Epithelial cell of esophagus (primary cell): ENCODE measurements around the gene KCNT2.

Experiments used
- DNase-seq: peaks from one replicate; pipeline ENCODE4 v3.0.0; 2010; ENCODE audit warnings: low read depth
- H3K4me3 ChIP-seq: 2 replicates; pipeline ENCODE4 v1.5.1; 2011; ENCODE audit warnings: mild to moderate bottlenecking, low read length, control low read depth
- CTCF ChIP-seq: IDR thresholded peaks from 2 replicates; pipeline ENCODE4 v1.5.1; 2011; ENCODE audit warnings: low read depth, mild to moderate bottlenecking, low read length, control low read depth, inconsistent platforms; ENCODE audit not compliant: insufficient read depth; ENCODE audit errors: missing control alignments

KCNT2 gene

GRCh38 chr1:196477262-196477661 lies 131.0 kb downstream of the KCNT2 start:
- TF ChIP-seq CTCF = no peak
- DNase-seq = no peak
- H3K4me3 ChIP-seq = no peak overlapping the region

DNA sequence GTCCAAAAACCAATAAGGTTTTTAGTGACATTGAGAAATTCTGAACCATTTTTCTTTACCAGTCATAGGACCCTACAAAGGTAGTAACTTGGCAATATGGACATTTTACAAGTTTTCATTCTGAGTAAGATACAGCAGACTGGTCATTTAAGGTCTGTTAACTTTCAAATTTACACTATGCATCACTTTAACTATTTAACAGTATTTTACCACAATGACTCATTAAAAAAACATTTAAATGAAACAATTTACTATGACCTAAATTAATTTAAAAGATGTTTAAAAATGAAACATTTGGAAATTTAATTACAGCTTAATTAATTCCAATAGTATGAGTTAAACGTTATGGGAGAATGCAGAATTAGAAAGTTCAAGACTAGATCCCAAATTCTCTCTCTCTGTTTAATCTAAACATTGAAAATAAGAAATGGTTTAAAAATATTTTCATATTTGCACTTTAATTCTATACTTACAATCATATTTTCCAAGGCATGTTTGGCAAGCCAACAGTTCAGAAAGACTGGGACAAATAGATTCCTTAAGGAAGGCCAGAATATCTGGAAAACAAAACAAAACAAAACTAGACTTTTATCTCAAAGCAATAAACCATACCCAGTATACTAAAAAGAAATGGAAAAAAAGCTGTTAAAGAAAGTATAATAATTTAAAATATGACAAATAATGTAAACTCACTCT lies 140.9 kb downstream of the KCNT2 start:
- no peak overlapping the region for H3K4me3 ChIP-seq
- no peak for TF ChIP-seq CTCF
- no peak for DNase-seq

GRCh38 chr1:196466654-196467053 lies 141.6 kb downstream of the KCNT2 start:
- DNase-seq = peak; percentile 87
- no peak overlapping the region for H3K4me3 ChIP-seq
- TF ChIP-seq CTCF = no peak

- no peak overlapping the region for H3K4me3 ChIP-seq
- no peak for DNase-seq
- TF ChIP-seq CTCF = no peak
Observed at GRCh38 chr1:196466166-196466565, 142.1 kb downstream of the KCNT2 start.

- H3K4me3 ChIP-seq = no peak overlapping the region
- no peak for DNase-seq
- TF ChIP-seq CTCF = no peak
Observed at GRCh38 chr1:196464480-196464941, 143.7 kb downstream of the KCNT2 start.

- peak; percentile 36 for DNase-seq
- no peak overlapping the region for H3K4me3 ChIP-seq
Observed at GRCh38 chr1:196462086-196462485, 146.2 kb downstream of the KCNT2 start.

More at GRCh38 chr1:196462086-196462485, 146.2 kb downstream of the KCNT2 start:
- no peak for TF ChIP-seq CTCF
